Colon (tissue), 2 donors: Measurements from ENCODE around the gene UNC5CL.

ENCODE experiments used
- FAIRE-seq: peaks from 2 replicates; lab custom pipeline; 2012; peaks lifted over from hg19 to GRCh38; lab: Jason Lieb, UNC
- donor health status: control.
- donor health status: control.

UNC5CL gene, protein sequence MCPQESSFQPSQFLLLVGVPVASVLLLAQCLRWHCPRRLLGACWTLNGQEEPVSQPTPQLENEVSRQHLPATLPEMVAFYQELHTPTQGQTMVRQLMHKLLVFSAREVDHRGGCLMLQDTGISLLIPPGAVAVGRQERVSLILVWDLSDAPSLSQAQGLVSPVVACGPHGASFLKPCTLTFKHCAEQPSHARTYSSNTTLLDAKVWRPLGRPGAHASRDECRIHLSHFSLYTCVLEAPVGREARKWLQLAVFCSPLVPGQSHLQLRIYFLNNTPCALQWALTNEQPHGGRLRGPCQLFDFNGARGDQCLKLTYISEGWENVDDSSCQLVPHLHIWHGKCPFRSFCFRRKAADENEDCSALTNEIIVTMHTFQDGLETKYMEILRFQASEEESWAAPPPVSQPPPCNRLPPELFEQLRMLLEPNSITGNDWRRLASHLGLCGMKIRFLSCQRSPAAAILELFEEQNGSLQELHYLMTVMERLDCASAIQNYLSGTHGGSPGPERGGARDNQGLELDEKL

DNA sequence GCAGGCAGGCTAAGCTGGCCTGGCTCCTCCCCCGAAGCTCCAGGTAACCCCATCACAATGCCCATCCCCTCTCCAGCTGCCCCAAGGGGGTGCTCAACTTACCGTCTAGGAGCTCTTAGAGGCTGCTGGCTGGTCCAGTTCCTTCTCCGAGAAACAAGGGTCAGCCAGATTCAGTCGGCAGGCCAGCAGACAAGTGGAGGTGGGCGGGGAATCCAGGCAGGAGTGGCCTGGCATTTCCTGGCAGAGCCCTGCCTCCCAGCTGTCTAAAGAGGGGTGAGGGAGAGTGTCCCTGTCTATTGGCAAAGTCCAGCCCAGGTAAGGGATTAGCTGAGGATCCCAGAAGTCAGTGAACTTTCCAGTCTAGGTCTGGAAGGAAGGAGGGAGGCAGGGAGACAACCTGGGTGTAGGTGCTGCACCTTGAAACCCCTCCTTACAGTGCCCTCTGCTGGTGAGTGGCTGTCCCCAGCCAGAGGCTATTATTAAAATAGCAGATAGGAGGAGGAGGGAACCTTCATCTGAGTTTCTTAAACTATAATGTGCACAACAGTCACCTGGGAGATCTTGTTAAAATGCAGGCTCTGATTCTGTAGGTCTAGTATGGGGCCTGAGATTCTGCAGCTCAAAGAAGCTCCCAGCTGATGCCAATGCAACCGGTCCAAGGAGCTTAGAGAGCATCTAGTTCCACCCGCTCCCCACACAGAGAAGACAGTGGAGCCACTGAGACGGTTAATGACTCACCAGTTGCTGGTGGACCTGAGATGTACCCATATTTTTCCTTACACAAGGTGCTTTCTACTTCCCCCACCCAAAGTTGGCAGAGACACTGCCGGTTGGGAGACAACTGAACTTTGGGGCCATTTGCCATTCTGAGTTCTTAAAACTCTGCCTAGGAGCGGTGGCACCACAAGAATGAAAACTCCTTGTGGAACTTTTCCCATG, at the start of gene UNC5CL:
UNC5CL (minus strand) TSS at position 162 of the 939 bp plus-strand sequence. CDS start 4,147 bp downstream, outside the sequence.
- FAIRE-seq: no peak

DNA sequence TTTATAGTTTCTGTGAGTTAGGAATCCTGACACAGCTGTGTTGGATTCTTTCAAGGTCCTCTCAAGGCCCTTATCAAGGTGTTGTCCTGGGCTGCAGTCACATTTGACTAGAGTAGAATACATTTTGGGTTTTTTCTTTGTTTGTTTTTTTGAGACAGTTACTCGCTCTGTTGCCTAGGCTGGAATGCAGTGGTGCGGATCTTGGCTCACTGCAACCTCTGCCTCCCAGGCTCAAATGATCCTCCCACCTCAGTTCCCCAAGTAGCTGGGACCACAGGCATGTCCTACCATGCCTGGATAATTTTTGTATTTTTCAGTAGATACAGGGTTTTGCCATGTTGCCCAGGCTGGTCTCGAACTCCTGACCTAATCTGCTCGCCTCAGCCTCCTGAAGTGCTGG, 49.4 kb upstream of the UNC5CL start:
- FAIRE-seq: no peak

GRCh38 chr6:41085182-41085581, 46.2 kb upstream of the UNC5CL start:
- FAIRE-seq: no peak

DNA sequence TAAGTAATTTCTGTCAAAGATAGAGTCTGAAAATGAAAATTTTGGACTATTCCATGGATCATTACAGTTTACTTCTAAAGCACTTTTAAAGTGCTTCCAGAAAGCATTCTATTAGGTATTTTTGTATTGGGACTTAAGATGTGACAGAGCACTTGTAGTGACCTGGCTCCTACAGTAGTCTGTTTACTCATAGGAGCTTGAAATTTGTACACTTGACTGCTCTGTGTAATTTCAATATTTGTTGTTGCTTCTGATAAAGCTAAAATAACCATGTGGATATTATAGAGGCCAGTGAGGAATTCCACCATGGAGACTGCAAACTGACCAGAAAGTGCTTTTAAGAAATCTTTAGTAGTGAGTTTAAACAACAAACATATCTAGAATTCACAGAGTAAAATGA, 44.1 kb upstream of the UNC5CL start:
- no peak for FAIRE-seq

DNA sequence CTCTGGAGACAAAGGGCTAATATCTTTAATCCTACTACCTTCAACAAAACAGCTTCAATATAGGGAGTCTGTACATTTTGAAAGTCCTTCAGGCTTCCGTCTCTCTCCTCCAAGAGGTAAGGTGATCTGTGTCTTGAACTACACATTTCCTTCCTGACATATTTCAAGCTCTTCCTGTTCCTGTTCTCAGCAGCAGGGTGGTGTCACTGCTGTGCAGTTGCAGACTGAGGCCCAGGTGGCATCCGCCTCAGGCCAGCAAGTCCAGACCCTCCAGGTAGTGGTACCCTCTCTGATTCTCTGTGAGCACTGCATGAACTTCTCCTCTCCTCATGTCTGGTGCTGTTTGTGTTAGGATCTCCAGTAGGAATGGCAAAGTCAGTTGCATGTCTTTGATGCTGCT, 41.6 kb upstream of the UNC5CL start:
- no peak for FAIRE-seq

DNA sequence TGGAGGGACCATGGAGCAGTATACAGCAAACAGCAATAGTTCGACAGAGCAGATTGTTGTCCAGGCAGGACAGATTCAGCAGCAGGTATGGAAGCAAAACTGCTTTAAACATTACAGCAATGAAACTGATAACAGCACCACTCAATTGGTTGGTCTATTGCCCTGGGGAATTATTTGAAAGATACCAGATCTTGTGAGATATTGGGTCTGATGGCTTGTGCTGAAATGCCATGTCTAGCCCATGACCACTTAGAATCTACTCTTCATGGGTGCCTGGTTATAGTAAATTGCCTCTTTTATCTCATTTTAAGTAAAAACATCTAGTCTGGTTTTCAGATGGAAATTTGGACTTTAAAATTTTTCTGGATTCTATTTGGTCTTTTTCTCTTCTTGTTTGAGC, 40.1 kb upstream of the UNC5CL start:
- no peak for FAIRE-seq

GRCh38 chr6:41078101-41078500, 39.1 kb upstream of the UNC5CL start:
- FAIRE-seq: no peak

DNA sequence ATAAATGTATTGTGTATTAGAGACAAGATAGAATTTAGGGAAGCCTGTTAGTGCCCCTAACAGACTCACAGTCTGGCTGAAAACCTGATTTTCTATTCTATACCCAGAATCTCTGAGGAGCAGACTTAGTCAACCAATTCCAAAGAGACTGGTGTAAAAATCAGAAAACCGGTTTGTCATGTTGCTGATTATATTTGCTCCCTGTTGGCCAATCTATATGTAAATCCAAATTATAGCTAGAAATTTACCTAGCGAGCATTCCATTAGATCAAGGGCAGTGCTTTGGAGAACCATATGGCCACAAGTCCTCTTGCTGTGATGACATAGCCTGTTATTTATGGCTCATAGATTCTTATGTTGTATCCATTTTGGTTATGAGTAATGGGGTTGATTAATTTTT, 38.5 kb upstream of the UNC5CL start:
- FAIRE-seq: no peak

DNA sequence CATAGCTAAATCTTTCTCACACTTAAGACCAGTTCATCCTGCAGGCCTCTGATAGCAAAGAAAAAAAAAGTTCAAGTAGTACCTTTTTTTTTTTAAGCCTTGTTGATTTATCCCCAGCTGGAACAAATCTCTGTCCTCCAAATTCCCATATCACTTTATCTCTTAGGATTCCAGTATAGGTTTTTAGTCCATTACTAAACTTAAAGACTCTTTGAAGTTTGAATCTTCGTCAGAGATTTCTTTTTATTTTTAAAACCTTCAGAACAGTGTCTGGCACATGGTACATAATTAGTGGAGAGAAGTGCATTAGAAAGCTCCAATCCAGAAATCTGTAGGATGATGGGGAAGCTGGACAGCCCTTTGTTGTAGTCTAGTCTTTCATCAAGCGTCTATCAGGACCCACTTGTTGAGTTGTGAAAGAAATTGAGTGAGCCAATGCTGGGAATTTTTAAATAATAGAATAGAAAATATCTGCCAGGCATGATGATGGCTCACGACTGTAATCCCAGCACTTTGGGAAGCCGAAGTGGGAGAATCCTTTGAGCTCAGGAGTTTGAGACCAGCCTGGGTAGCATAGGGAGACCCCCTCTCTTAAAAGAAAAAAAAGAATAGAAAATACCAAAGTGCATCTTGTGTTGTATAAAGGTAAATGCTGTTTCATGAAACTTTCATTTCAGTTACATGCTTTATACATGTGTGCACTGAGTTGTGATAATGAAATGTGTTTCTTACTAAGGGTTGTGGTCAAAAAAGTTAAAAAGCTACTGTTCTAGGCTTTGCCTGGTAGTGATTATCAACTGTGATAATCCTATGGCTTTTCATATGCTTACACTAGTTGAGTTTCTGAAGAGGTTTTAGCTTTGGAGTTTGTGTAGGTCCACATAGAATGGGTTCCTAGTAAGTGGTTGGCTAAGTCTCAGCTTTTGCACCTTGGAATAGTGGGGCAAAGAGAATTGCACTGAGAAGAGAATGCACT, 36.9 kb upstream of the UNC5CL start:
- FAIRE-seq: no peak

DNA sequence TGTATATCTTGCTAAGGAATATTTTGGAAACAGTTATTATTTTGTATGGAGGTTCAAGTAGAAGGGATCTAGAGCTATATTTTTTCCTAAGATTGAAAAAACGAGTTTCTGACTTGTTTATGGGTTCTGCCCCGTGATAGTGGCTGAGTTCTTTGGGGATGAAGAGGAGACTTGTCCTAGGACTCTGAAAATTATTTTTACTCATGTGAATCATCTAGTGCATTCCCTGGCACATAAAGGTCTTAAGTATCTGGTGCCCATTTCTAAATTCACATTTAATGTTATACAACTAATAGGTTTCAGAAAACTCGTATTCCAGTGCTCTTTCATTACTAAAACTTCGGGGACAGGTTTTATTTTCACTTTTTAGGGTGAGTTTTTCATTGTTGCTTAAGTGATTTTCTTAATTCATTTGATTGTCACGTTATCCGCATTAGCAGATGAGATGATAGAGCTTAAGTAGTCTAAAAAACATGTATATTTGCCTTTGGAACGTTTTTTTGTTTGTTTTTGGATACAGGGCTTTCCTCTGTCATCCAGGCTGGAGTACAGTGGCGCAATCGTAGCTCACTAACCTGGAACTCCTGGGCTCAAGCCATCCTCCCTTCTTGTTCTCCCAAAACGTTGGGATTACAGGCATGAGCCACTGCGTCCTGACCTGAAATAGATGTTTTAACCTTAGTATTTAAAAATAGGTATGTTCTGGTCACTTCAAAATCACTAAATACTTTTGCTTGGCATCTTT, 35.8 kb upstream of the UNC5CL start:
- no peak for FAIRE-seq

DNA sequence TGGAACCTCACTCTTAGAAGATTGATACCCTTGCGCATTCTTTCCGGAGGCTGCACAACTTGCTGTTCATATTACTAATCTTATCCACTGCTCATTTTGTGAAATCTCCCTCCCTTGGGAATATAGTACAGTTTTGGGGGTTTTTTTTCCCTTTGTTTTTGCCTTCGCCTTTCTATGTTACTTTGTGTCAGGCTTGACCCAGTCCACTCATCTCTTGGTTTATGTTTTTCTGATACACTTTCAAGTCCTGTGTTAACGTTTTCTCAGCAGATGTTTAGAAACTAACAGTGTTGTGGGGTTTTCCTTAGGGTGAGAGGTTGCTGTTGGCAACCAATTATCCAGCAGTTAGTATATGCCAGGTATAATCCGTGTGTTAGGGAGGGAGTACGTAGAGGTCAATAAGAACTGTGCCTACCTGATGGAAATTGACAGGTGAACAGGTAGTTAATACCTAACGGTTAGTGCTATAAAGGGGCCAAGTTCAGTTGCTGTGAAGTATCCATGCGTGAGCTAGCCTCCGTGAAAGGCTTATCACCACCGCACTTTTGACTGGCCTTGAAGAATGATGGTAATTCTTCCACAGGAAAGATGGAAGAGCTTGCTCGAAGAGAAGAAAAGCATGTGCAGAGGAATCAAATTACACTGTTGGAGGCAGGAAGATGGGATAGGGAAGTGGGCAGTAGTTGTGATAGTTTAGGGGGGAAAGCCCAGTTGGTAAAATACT, 35.1 kb upstream of the UNC5CL start:
- no peak for FAIRE-seq

GRCh38 chr6:41073203-41073967, 34.4 kb upstream of the UNC5CL start:
- FAIRE-seq: no peak

DNA sequence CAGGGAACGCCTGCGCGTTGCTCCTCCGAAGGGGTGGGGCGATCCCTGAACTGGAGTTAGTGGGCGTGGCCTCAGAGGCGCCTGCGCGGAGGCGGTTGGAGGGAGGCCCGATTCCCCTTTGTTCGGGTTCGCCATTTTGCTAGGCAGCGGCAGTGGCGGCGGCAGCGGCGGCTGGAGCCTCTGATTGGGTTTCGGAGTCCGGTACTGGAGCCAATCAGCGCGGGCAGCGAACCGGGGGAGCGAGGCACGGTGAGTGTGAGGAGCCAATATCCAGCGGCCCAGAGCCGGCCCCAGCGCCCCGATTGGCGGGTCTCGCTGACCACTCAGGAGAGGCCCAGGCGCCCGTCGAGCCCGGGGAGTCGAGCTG, 33.8 kb upstream of the UNC5CL start, which contains the start of gene NFYA:
NFYA (plus strand) TSS at position 139 of the 367 bp plus-strand sequence. CDS start 6,116 bp downstream, outside the sequence.
- FAIRE-seq: peak; percentile 97

DNA sequence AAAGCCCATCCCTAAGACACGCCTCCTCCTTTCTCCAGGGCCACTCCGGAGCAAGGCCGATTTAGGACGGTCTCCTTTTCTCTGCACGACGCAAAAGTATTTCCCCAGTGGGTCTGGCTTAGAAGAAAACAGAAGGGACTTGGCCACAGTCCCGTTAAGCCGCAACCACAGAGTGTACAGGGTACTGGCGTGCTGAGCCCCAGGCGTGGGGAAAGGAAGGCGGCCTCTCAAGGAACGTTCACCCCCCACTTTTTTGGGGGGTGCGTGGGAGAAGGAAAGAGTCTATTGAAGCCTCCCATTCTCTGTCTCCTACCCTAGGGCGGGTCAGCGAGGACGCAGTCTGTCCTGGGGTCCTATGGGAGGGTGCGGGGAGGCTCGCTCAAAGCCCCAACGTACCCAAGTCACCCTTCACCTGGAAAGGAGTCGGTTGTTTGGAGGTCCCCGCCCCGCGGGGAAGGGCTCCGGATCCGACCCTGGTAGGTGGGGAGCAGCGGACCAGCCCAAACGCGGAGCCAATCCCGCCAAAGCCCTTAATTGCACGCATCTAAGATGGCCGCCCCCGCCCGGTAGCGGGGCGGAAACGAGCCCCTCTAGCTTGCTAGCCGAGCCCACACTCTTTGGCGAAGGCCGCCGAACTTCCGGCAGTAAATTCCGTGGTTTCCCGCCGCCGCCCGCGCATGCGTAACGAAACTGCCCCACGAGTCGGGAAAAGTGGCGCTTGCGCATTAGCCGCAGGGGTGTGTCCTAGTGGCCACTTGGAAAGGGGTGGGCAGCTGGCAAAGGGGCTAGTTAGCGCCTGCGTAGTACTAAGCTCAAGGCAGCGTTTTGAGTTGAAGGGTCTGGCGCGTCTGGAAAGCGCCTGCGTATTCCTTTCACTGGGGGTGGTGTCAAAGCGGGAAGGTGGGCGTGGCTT, 33.2 kb upstream of the UNC5CL start, which contains the start of gene OARD1:
OARD1 (minus strand) TSS at position 434 of the 913 bp plus-strand sequence. CDS start 722 bp downstream, outside the sequence.
- FAIRE-seq: no peak

DNA sequence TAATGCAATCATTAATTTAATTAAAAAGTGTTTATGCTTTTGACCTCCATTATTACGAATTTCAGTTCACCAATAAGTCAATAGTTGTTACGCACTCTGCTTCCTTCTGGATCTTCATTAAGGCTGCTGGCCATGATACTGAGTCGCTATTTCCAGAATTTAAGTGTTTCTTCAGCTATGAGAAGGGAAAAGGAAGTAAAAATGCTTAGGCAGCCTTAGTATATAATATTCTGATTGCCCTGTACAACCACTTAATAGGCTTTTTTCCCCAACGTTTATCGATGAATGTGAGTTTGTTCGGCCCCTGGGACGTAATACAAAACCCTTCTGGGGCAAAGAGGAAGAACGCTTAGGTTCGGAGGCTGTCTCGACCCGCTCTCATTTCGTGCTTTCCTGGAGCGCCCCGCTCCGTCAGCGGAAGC, 32.5 kb upstream of the UNC5CL start:
- FAIRE-seq: peak; percentile 62

- no peak for FAIRE-seq
Measured at GRCh38 chr6:41066867-41067304, 27.9 kb upstream of the UNC5CL start.

DNA sequence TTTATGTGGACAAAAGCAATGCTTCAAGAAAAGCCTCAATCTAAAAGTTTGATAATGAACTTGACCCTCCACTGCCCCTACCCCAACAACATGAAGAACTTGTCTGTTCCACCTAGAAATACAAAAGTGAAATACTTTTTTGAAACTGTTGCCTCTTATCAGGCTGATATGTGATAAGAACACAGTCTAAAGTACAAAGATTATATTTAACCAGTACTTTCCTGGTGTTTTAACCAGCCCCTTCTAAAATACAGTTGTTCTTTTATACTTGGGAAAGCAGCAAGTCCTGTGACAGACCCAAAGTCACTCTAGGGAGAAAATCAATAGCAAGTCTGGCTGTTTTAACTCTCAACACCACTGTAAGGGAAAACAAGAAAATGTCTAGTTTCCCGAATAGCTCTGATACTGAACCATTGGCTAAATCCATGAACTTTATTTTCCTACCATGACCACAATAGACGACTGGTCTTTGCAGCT, 26.6 kb upstream of the UNC5CL start:
- no peak for FAIRE-seq

GRCh38 chr6:41064841-41065240, 25.8 kb upstream of the UNC5CL start:
- no peak for FAIRE-seq
